ENCODE data around the gene KCNIP2. TPM values are rescaled to one million over a fixed set of nuclear protein-coding genes. Genes with fewer than 3 reads are reported as not detected.

The KCNIP2 gene
- total RNA-seq, 1 donor from 2014 or later: 5.5 TPM

GRCh38 chr10:101887775-101888174 lies 44.2 kb upstream of the KCNIP2 start:
- no peak for DNase-seq (ENCODE audit: low spot score, unreplicated experiment)
- Mint-ChIP-seq H3K27me3 (no peaks in the 10 kb centered on the region), H3K4me1 (ENCODE audit: low read depth) (no peaks in the 10 kb centered on the region), H3K9me3 (ENCODE audit: low read depth) (no peaks in the 10 kb centered on the region), H3K36me3 (ENCODE audit: insufficient read depth) (peaks cover 3% of the 10 kb centered on the region), H3K27ac (no peak overlapping the region), H3K4me3 (ENCODE audit: low read depth) (no peak overlapping the region)
- TF ChIP-seq, protein P1, sequence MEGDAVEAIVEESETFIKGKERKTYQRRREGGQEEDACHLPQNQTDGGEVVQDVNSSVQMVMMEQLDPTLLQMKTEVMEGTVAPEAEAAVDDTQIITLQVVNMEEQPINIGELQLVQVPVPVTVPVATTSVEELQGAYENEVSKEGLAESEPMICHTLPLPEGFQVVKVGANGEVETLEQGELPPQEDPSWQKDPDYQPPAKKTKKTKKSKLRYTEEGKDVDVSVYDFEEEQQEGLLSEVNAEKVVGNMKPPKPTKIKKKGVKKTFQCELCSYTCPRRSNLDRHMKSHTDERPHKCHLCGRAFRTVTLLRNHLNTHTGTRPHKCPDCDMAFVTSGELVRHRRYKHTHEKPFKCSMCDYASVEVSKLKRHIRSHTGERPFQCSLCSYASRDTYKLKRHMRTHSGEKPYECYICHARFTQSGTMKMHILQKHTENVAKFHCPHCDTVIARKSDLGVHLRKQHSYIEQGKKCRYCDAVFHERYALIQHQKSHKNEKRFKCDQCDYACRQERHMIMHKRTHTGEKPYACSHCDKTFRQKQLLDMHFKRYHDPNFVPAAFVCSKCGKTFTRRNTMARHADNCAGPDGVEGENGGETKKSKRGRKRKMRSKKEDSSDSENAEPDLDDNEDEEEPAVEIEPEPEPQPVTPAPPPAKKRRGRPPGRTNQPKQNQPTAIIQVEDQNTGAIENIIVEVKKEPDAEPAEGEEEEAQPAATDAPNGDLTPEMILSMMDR (IDR thresholded peaks at IDR 0.05; ENCODE audit: unreplicated experiment): no peak

DNA sequence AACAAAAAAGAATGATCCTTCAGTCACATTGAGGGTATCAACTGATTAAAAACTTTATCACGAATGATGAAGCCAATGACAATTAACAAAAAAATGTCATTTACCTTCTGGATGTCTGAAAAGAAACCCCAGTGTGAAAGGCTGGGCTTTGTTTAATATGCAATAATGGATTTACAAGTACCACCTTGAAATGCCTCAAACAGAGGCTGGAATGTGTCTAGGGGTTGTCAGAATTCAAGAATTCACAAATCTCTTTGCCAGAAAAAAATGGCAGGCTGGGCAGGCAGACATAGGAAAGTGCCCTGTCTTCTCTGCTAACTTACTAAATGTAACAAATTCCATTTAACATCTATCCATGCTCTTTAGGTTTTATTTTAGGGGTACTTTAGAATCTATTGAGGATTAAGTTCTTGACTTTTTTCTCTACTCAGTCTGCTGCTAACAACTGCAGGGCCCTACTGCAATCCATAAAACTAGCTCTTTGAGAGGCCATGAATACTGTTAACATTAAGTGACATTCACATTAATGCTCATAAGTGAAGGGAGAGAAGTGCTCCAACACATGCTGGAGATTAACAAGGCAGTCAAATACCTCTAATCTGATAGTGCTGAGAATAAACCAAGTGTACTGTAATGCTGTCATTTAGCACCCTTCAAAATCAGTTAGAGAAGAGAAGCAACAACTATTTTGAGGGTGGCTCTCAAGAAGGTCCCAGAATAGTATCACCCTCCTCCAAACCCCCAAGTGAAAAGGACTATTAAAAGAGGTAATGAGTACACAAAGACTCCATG lies 43.1 kb upstream of the KCNIP2 start:
- Mint-ChIP-seq H3K27ac (no peak overlapping the region), H3K36me3 (ENCODE audit: insufficient read depth) (peaks cover 3% of the 10 kb centered on the region), H3K4me3 (ENCODE audit: low read depth) (no peak overlapping the region), H3K4me1 (ENCODE audit: low read depth) (no peaks in the 10 kb centered on the region), H3K27me3 (no peaks in the 10 kb centered on the region), H3K9me3 (ENCODE audit: low read depth) (no peaks in the 10 kb centered on the region)
- TF ChIP-seq, protein P1 (IDR thresholded peaks at IDR 0.05; ENCODE audit: unreplicated experiment): no peak
- DNase-seq (ENCODE audit: low spot score, unreplicated experiment): no peak

DNA sequence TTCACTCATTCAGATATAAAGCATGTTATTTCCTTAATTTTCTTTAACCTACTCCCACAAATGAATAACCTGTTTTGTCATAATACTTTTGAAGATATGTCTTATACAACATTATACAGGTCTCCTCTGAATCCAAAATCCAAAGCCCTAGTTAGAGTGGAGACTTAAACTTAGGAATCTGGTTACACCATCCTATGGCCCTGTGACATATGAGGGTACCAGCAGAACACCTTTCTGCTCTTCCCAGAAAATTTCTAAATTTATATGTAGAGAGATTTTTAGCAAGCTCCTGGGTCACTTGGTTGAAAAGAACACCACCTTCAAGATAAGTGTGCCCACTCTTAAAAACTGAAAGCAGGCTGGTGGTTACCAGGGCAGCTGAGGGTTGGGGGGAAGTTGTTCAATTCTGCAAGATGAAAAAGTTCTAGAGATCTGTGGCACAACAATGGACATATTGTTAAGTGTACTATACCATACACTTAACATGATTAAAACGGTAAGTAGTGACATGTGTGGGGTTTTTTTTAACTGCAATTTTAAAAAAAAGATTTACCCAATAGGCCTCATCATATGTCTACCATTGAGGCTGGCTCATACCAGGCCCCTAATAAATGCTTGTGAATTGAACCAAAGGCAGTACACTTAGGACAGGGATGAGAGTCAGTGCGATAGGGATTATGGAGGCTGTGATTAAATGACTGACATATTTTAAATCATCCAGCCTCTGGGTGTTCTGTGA lies 37.6 kb upstream of the KCNIP2 start:
- Mint-ChIP-seq H3K4me3 (ENCODE audit: low read depth) (no peak overlapping the region), H3K27me3 (no peaks in the 10 kb centered on the region), H3K36me3 (ENCODE audit: insufficient read depth) (peaks cover 3% of the 10 kb centered on the region), H3K9me3 (ENCODE audit: low read depth) (no peaks in the 10 kb centered on the region), H3K4me1 (ENCODE audit: low read depth) (peaks cover 8% of the 10 kb centered on the region), H3K27ac (no peak overlapping the region)
- DNase-seq (ENCODE audit: low spot score, unreplicated experiment): no peak
- TF ChIP-seq, protein P1 (IDR thresholded peaks at IDR 0.05; ENCODE audit: unreplicated experiment): no peak

- peaks cover 15% of the 10 kb centered on the region for H3K4me1 Mint-ChIP-seq (ENCODE audit: low read depth)
- TF ChIP-seq, protein P1 (IDR thresholded peaks at IDR 0.05; ENCODE audit: unreplicated experiment): no peak
- H3K27ac Mint-ChIP-seq: no peak overlapping the region
- H3K9me3 Mint-ChIP-seq (ENCODE audit: low read depth): no peaks in the 10 kb centered on the region
- DNase-seq (ENCODE audit: low spot score, unreplicated experiment): no peak
- no peaks in the 10 kb centered on the region for H3K27me3 Mint-ChIP-seq
- H3K4me3 Mint-ChIP-seq (ENCODE audit: low read depth): no peak overlapping the region
- no peaks in the 10 kb centered on the region for H3K36me3 Mint-ChIP-seq (ENCODE audit: insufficient read depth)
These were observed 36.6 kb upstream of the KCNIP2 start for GRCh38 chr10:101880232-101880573.

GRCh38 chr10:101879456-101880231 lies 36.0 kb upstream of the KCNIP2 start:
- no peak overlapping the region for H3K4me3 Mint-ChIP-seq (ENCODE audit: low read depth)
- no peak overlapping the region for H3K27ac Mint-ChIP-seq
- TF ChIP-seq, protein P1 (IDR thresholded peaks at IDR 0.05; ENCODE audit: unreplicated experiment): no peak
- DNase-seq (ENCODE audit: low spot score, unreplicated experiment): no peak
- no peaks in the 10 kb centered on the region for H3K27me3 Mint-ChIP-seq
- H3K9me3 Mint-ChIP-seq (ENCODE audit: low read depth): no peaks in the 10 kb centered on the region
- no peaks in the 10 kb centered on the region for H3K36me3 Mint-ChIP-seq (ENCODE audit: insufficient read depth)
- peaks cover 15% of the 10 kb centered on the region for H3K4me1 Mint-ChIP-seq (ENCODE audit: low read depth)

Data from progenitor cell of endocrine pancreas (in vitro differentiated cells).